ENCODE results near the gene SLC11A2.
"Not testable (repeated sequence)": the region's sequence is repeated elsewhere in the genome, so short reads cannot be mapped to it uniquely, and the experiment has no call there.

Gene SLC11A2

GRCh38 chr12:51017452-51017851 is 8.7 kb downstream of the SLC11A2 start:
- Histone ChIP-seq H3K36me3 (peaks cover 2% of the 10 kb centered on the region; the same call in 1 of the 2 replicates), H3K9me3 (no peaks in the 10 kb centered on the region), H3K27me3 (no peaks in the 10 kb centered on the region), H3K4me3 (ENCODE audit: low read depth, low read length) (no peak overlapping the region), H3K4me1 (peaks cover 2% of the 10 kb centered on the region; the same call in 1 of the 2 replicates)
- DNase-seq, result no peak
- no peak for TF ChIP-seq CTCF (IDR thresholded peaks at IDR 0.05; ENCODE audit: low read depth, low read length)

GRCh38 chr12:51014467-51014866 is 11.7 kb downstream of the SLC11A2 start:
- H3K4me1 ChIP-seq; H3K4me3 ChIP-seq (ENCODE audit: low read depth, low read length); H3K9me3 ChIP-seq; H3K27me3 ChIP-seq; H3K36me3 ChIP-seq; DNase-seq: not testable (repeated sequence)

GRCh38 chr12:51013441-51013840 is 12.7 kb downstream of the SLC11A2 start:
- no peaks in the 10 kb centered on the region for H3K9me3 ChIP-seq
- DNase-seq, result no peak
- TF ChIP-seq CTCF (IDR thresholded peaks at IDR 0.05; ENCODE audit: low read depth, low read length), result no peak
- no peak overlapping the region for H3K4me3 ChIP-seq (ENCODE audit: low read depth, low read length)
- peaks cover 3% of the 10 kb centered on the region for H3K4me1 ChIP-seq
- H3K36me3 ChIP-seq, result peaks cover 2% of the 10 kb centered on the region; the same call in 1 of the 2 replicates
- no peaks in the 10 kb centered on the region for H3K27me3 ChIP-seq

GRCh38 chr12:51012570-51013236 is 13.5 kb downstream of the SLC11A2 start:
- Histone ChIP-seq H3K4me1 (peaks cover 3% of the 10 kb centered on the region), H3K4me3 (ENCODE audit: low read depth, low read length) (no peak overlapping the region), H3K9me3 (no peaks in the 10 kb centered on the region), H3K27me3 (no peaks in the 10 kb centered on the region), H3K36me3 (peaks cover 5% of the 10 kb centered on the region)
- no peak for TF ChIP-seq CTCF (IDR thresholded peaks at IDR 0.05; ENCODE audit: low read depth, low read length)
- no peak for DNase-seq

GRCh38 chr12:51011955-51012354 is 14.2 kb downstream of the SLC11A2 start:
- no peak for DNase-seq
- H3K4me1 ChIP-seq, result peaks cover 3% of the 10 kb centered on the region
- no peak for TF ChIP-seq CTCF (IDR thresholded peaks at IDR 0.05; ENCODE audit: low read depth, low read length)

GRCh38 chr12:51009056-51009440 is 17.1 kb downstream of the SLC11A2 start:
- Histone ChIP-seq H3K4me3 (ENCODE audit: low read depth, low read length) (no peak overlapping the region), H3K27me3 (no peaks in the 10 kb centered on the region), H3K36me3 (peaks cover 32% of the 10 kb centered on the region), H3K9me3 (no peaks in the 10 kb centered on the region), H3K4me1 (peaks cover 3% of the 10 kb centered on the region)
- no peak for DNase-seq
- no peak for TF ChIP-seq CTCF (IDR thresholded peaks at IDR 0.05; ENCODE audit: low read depth, low read length)

More at GRCh38 chr12:51011955-51012354, 14.2 kb downstream of the SLC11A2 start:
- Histone ChIP-seq H3K36me3 (peaks cover 13% of the 10 kb centered on the region), H3K27me3 (no peaks in the 10 kb centered on the region), H3K9me3 (no peaks in the 10 kb centered on the region), H3K4me3 (ENCODE audit: low read depth, low read length) (no peak overlapping the region)

Data from BE2C (cell line).